CD4-positive, CD25-positive, alpha-beta regulatory T cell (primary cell): Measurements from ENCODE around the gene SEPTIN8. TPM values are rescaled to one million over a fixed set of nuclear protein-coding genes. Genes with fewer than 3 reads are reported as not detected.
A peak's percentile ranks its signal among the peaks of the same experiment; 100 is the strongest.

ENCODE experiments used
- ATAC-seq, 2 donors: fragments of 150-1000 bp; cut with Tn5 transposase; one replicate each; pipeline ENCODE4 v1.10.0; 2021; ENCODE audit warnings: low read depth in 2 of 2, moderate number of reproducible peaks in 2 of 2, moderate library complexity in 1 of 2
- DNase-seq, 3 donors: peaks; one replicate each; pipeline versions ENCODE4 v3.0.0 to v3.0.0-alpha.2; 2012 to 2022; ENCODE audit warnings: mixed read lengths in 1 of 3
- H3K27ac ChIP-seq: one replicate; pipeline ENCODE4 v1.7.0; 2013; ENCODE audit warnings: mild to moderate bottlenecking, low read length; ENCODE audit not compliant: insufficient read depth, poor library complexity, severe bottlenecking
- H3K27me3 ChIP-seq: one replicate; pipeline ENCODE4 v1.7.0; 2013; ENCODE audit warnings: low read length; ENCODE audit not compliant: control insufficient read depth, insufficient read depth
- H3K36me3 ChIP-seq: one replicate; pipeline ENCODE4 v1.7.0; 2013; ENCODE audit warnings: mild to moderate bottlenecking, low read length, moderate library complexity; ENCODE audit not compliant: control insufficient read depth, insufficient read depth
- H3K4me1 ChIP-seq: 2 replicates; pipeline ENCODE4 v1.7.0; 2013; ENCODE audit warnings: mild to moderate bottlenecking, low read length; ENCODE audit not compliant: insufficient read depth, control insufficient read depth, poor library complexity, severe bottlenecking
- H3K4me3 ChIP-seq: one replicate; pipeline ENCODE4 v1.7.0; 2013; ENCODE audit warnings: low read depth, mild to moderate bottlenecking, low read length, moderate library complexity
- H3K9me3 ChIP-seq, 2 experiments: 1 replicate in 1 of 2; 2 replicates in 1 of 2; pipeline ENCODE4 v1.7.0; 2013; ENCODE audit warnings: low read length in 2 of 2, mild to moderate bottlenecking in 1 of 2, moderate library complexity in 1 of 2; ENCODE audit not compliant: control insufficient read depth in 2 of 2
- H3K27ac Mint-ChIP-seq, 3 donors: one replicate each; pipeline ENCODE4 v1.8.0; 2020 to 2022; ENCODE audit warnings: mild to moderate bottlenecking in 3 of 3, mixed read lengths in 3 of 3, moderate library complexity in 2 of 3
- H3K27me3 Mint-ChIP-seq: one replicate; pipeline ENCODE4 v1.8.0; 2022; ENCODE audit warnings: mild to moderate bottlenecking, mixed read lengths
- H3K36me3 Mint-ChIP-seq: one replicate; pipeline ENCODE4 v1.8.0; 2020; ENCODE audit warnings: mixed read lengths
- H3K4me1 Mint-ChIP-seq, 4 donors: one replicate each; pipeline ENCODE4 v1.8.0; 2020 to 2022; ENCODE audit warnings: mixed read lengths in 4 of 4, mild to moderate bottlenecking in 1 of 4
- H3K4me3 Mint-ChIP-seq, 4 donors: one replicate each; pipeline ENCODE4 v1.8.0; 2020 to 2022; ENCODE audit warnings: mild to moderate bottlenecking in 4 of 4, mixed read lengths in 4 of 4, moderate library complexity in 3 of 4
- H3K9me3 Mint-ChIP-seq, 7 donors: one replicate each; pipeline ENCODE4 v1.8.0; 2020 to 2022; ENCODE audit warnings: mixed read lengths in 7 of 7, mild to moderate bottlenecking in 3 of 7, moderate library complexity in 2 of 7
- polyA plus RNA-seq, 4 donors: library from polyadenylated mRNA; unstranded; fragments of 300-500 nt; fragmentation: Illumina TruSeq; gene quantifications; one replicate each; pipeline ENCODE4 v1.2.3, GENCODE V29; 2021
- total RNA-seq: library from RNA; stranded (reverse); gene quantifications from one replicate; pipeline ENCODE4 v1.2.3, GENCODE V29; 2022

SEPTIN8 gene
- total and polyA plus RNA-seq, 5 donors from 2014 or later = 0.46 to 12.4 (median 1.2) TPM

GRCh38 chr5:132739232-132739631, 37.8 kb downstream of the SEPTIN8 start:
- peaks cover 2% of the 10 kb centered on the region for H3K27me3 ChIP-seq
- DNase-seq (no peak), ATAC-seq (no peak)
- no peak overlapping the region for H3K4me3 ChIP-seq
- H3K27me3 Mint-ChIP-seq = peaks cover 6% of the 10 kb centered on the region
- no peaks in the 10 kb centered on the region for H3K36me3 ChIP-seq
- no peak overlapping the region for H3K27ac Mint-ChIP-seq
- H3K9me3 Mint-ChIP-seq = peaks cover 0 to 3% (median 0%) of the 10 kb centered on the region in 7 donors
- peaks cover 6 to 36% (median 28%) of the 10 kb centered on the region in 4 donors for H3K4me1 Mint-ChIP-seq
- peaks cover 0 to 3% of the 10 kb centered on the region in 2 experiments for H3K9me3 ChIP-seq
- H3K27ac ChIP-seq = no peak overlapping the region
- H3K4me1 ChIP-seq = peaks cover 18% of the 10 kb centered on the region
- peak overlapping the region in 1 of 4 donors; percentile 84 for H3K4me3 Mint-ChIP-seq
- no peaks in the 10 kb centered on the region for H3K36me3 Mint-ChIP-seq

GRCh38 chr5:132737982-132738681, 38.9 kb downstream of the SEPTIN8 start:
- DNase-seq (no peak), ATAC-seq (no peak)
- Histone ChIP-seq H3K27me3 (peaks cover 2% of the 10 kb centered on the region), H3K4me1 (peaks cover 18% of the 10 kb centered on the region), H3K27ac (peak overlapping the region; percentile 82), H3K9me3 (peaks cover 0 to 3% of the 10 kb centered on the region in 2 experiments), H3K36me3 (peaks cover 7% of the 10 kb centered on the region), H3K4me3 (peak overlapping the region; percentile 72)
- Mint-ChIP-seq H3K9me3 (peaks cover 0 to 3% (median 0%) of the 10 kb centered on the region in 7 donors), H3K27me3 (peaks cover 6% of the 10 kb centered on the region), H3K27ac (peak overlapping the region; percentile 90 to 97 (median 92)), H3K4me3 (peak overlapping the region; percentile 84 to 98 (median 94)), H3K4me1 (peaks cover 6 to 46% (median 37%) of the 10 kb centered on the region in 4 donors), H3K36me3 (peaks cover under 1% of the 10 kb centered on the region)

- H3K4me3 Mint-ChIP-seq = peak within 1 kb of the TSS; percentile 84 to 98 (median 94)
- peaks cover 10% of the 10 kb centered on the region for H3K36me3 ChIP-seq
- H3K4me1 ChIP-seq = peaks cover 18% of the 10 kb centered on the region
- H3K9me3 Mint-ChIP-seq = peaks cover 0 to 3% (median 0%) of the 10 kb centered on the region in 7 donors
- ATAC-seq = peak; percentile 88 to 89
- peak within 1 kb of the TSS; percentile 90 to 97 (median 92) for H3K27ac Mint-ChIP-seq
- peaks cover 0 to 1% of the 10 kb centered on the region in 2 experiments for H3K9me3 ChIP-seq
- peak; percentile 97 to 98 (median 98) for DNase-seq
- peaks cover 6 to 48% (median 38%) of the 10 kb centered on the region in 4 donors for H3K4me1 Mint-ChIP-seq
- peak within 1 kb of the TSS; percentile 82 for H3K27ac ChIP-seq
- peaks cover 4% of the 10 kb centered on the region for H3K36me3 Mint-ChIP-seq
- peak within 1 kb of the TSS; percentile 72 for H3K4me3 ChIP-seq
- H3K27me3 Mint-ChIP-seq = peaks cover 6% of the 10 kb centered on the region
- peaks cover under 1% of the 10 kb centered on the region for H3K27me3 ChIP-seq
Measured at GRCh38 chr5:132736853-132737833, 39.9 kb downstream of the SEPTIN8 start, which contains the start of gene KIF3A. KIF3A (minus strand) TSS chr5:132737546; CDS start chr5:132737419, 127 bp downstream.

GRCh38 chr5:132734687-132735086, 42.4 kb downstream of the SEPTIN8 start:
- ATAC-seq = no peak
- H3K4me3 ChIP-seq = no peak overlapping the region
- H3K27me3 ChIP-seq = no peaks in the 10 kb centered on the region
- peaks cover 0 to 3% (median 0%) of the 10 kb centered on the region in 7 donors for H3K9me3 Mint-ChIP-seq
- H3K9me3 ChIP-seq = no peaks in the 10 kb centered on the region
- no peaks in the 10 kb centered on the region for H3K27me3 Mint-ChIP-seq
- H3K36me3 Mint-ChIP-seq = peaks cover 4% of the 10 kb centered on the region
- H3K4me1 ChIP-seq = peaks cover 18% of the 10 kb centered on the region
- H3K4me1 Mint-ChIP-seq = peaks cover 13 to 52% (median 42%) of the 10 kb centered on the region in 4 donors
- peak overlapping the region in 2 of 4 donors; percentile 53 to 84 for H3K4me3 Mint-ChIP-seq
- no peak overlapping the region for H3K27ac ChIP-seq
- DNase-seq = no peak
- peaks cover 18% of the 10 kb centered on the region for H3K36me3 ChIP-seq
- no peak overlapping the region for H3K27ac Mint-ChIP-seq

GRCh38 chr5:132733499-132734148, 43.4 kb downstream of the SEPTIN8 start:
- no peak for DNase-seq
- Histone ChIP-seq H3K4me3 (no peak overlapping the region), H3K9me3 (no peaks in the 10 kb centered on the region), H3K4me1 (peaks cover 18% of the 10 kb centered on the region), H3K27me3 (no peaks in the 10 kb centered on the region), H3K36me3 (peaks cover 18% of the 10 kb centered on the region), H3K27ac (no peak overlapping the region)
- peaks cover 8% of the 10 kb centered on the region for H3K36me3 Mint-ChIP-seq
- H3K27ac Mint-ChIP-seq = peak overlapping the region in 1 of 3 donors; percentile 52
- H3K9me3 Mint-ChIP-seq = no peaks in the 10 kb centered on the region
- H3K27me3 Mint-ChIP-seq = no peaks in the 10 kb centered on the region
- H3K4me1 Mint-ChIP-seq = peaks cover 16 to 52% (median 43%) of the 10 kb centered on the region in 4 donors
- ATAC-seq = no peak
- H3K4me3 Mint-ChIP-seq = peak overlapping the region in 1 of 4 donors; percentile 55

- peaks cover 23 to 28% (median 26%) of the 10 kb centered on the region in 4 donors for H3K4me1 Mint-ChIP-seq
- no peak overlapping the region for H3K27ac Mint-ChIP-seq
- H3K9me3 ChIP-seq = no peaks in the 10 kb centered on the region
- no peaks in the 10 kb centered on the region for H3K27me3 ChIP-seq
- no peaks in the 10 kb centered on the region for H3K9me3 Mint-ChIP-seq
- DNase-seq (no peak), ATAC-seq (no peak)
- peaks cover 32% of the 10 kb centered on the region for H3K36me3 ChIP-seq
- no peak overlapping the region for H3K4me3 ChIP-seq
- H3K36me3 Mint-ChIP-seq = peaks cover 23% of the 10 kb centered on the region
- no peak overlapping the region for H3K4me3 Mint-ChIP-seq
- H3K27ac ChIP-seq = no peak overlapping the region
- no peaks in the 10 kb centered on the region for H3K4me1 ChIP-seq
- no peaks in the 10 kb centered on the region for H3K27me3 Mint-ChIP-seq
Measured at GRCh38 chr5:132729896-132730295, 47.1 kb downstream of the SEPTIN8 start.

GRCh38 chr5:132725745-132726144, 51.3 kb downstream of the SEPTIN8 start:
- peaks cover 22% of the 10 kb centered on the region for H3K36me3 ChIP-seq
- H3K27me3 ChIP-seq = no peaks in the 10 kb centered on the region
- Mint-ChIP-seq H3K4me1 (peaks cover 8 to 20% (median 11%) of the 10 kb centered on the region in 4 donors), H3K36me3 (peaks cover 33% of the 10 kb centered on the region), H3K27ac (no peak overlapping the region), H3K27me3 (no peaks in the 10 kb centered on the region), H3K4me3 (no peak overlapping the region), H3K9me3 (peaks cover 0 to 1% (median 0%) of the 10 kb centered on the region in 7 donors)
- H3K9me3 ChIP-seq = no peaks in the 10 kb centered on the region
- no peaks in the 10 kb centered on the region for H3K4me1 ChIP-seq
- ATAC-seq = no peak
- H3K4me3 ChIP-seq = no peak overlapping the region
- DNase-seq = no peak
- no peak overlapping the region for H3K27ac ChIP-seq
